ENCODE data around the gene SHROOM2.
"Not testable (repeated sequence)": the region's sequence is repeated elsewhere in the genome, so short reads cannot be mapped to it uniquely, and the experiment has no call there.

SHROOM2 gene

GRCh38 chrX:9765072-9765736, 21.0 kb upstream of the SHROOM2 start:
- in situ Hi-C loops (cut with MboI; ENCODE audit: low pct_unique_long_range_greater_than_20kb, low sequenced_read_pairs, unreplicated experiment): no loop called here
- TF ChIP-seq CTCF (IDR thresholded peaks at IDR 0.05; ENCODE audit: extremely low read depth, insufficient read depth, missing control alignments): no peak
- no peak for DNase-seq (ENCODE audit: low spot score)

- DNase-seq (ENCODE audit: low spot score): no peak
- in situ Hi-C loops (cut with MboI; ENCODE audit: low pct_unique_long_range_greater_than_20kb, low sequenced_read_pairs, unreplicated experiment): no loop called here
- no peak for TF ChIP-seq CTCF (IDR thresholded peaks at IDR 0.05; ENCODE audit: extremely low read depth, insufficient read depth, missing control alignments)
Measured at GRCh38 chrX:9765737-9766097, 20.5 kb upstream of the SHROOM2 start, which contains the start of gene GPR143. Gene GPR143, minus strand, starts transcription at chrX:9765847. Its CDS starts 30 bp downstream, at chrX:9765817.

- no peak for DNase-seq (ENCODE audit: low spot score)
- no peak for TF ChIP-seq CTCF (IDR thresholded peaks at IDR 0.05; ENCODE audit: extremely low read depth, insufficient read depth, missing control alignments)
- in situ Hi-C loops (cut with MboI; ENCODE audit: low pct_unique_long_range_greater_than_20kb, low sequenced_read_pairs, unreplicated experiment): no loop called here
Measured at GRCh38 chrX:9767375-9767774, 18.9 kb upstream of the SHROOM2 start.

GRCh38 chrX:9768321-9768839, 17.8 kb upstream of the SHROOM2 start:
- DNase-seq (ENCODE audit: low spot score); in situ Hi-C loops (cut with MboI; ENCODE audit: low pct_unique_long_range_greater_than_20kb, low sequenced_read_pairs, unreplicated experiment): not testable (repeated sequence)

GRCh38 chrX:9770319-9770718, 15.9 kb upstream of the SHROOM2 start:
- no peak for DNase-seq (ENCODE audit: low spot score)
- in situ Hi-C loops (cut with MboI; ENCODE audit: low pct_unique_long_range_greater_than_20kb, low sequenced_read_pairs, unreplicated experiment): no loop called here
- TF ChIP-seq CTCF (IDR thresholded peaks at IDR 0.05; ENCODE audit: extremely low read depth, insufficient read depth, missing control alignments): no peak

GRCh38 chrX:9772943-9773342, 13.3 kb upstream of the SHROOM2 start:
- TF ChIP-seq CTCF (IDR thresholded peaks at IDR 0.05; ENCODE audit: extremely low read depth, insufficient read depth, missing control alignments): no peak
- DNase-seq (ENCODE audit: low spot score): no peak
- in situ Hi-C loops (cut with MboI; ENCODE audit: low pct_unique_long_range_greater_than_20kb, low sequenced_read_pairs, unreplicated experiment): no loop called here

- in situ Hi-C loops (cut with MboI; ENCODE audit: low pct_unique_long_range_greater_than_20kb, low sequenced_read_pairs, unreplicated experiment): no loop called here
- TF ChIP-seq CTCF (IDR thresholded peaks at IDR 0.05; ENCODE audit: extremely low read depth, insufficient read depth, missing control alignments): no peak
- no peak for DNase-seq (ENCODE audit: low spot score)
Measured at GRCh38 chrX:9775930-9776329, 10.3 kb upstream of the SHROOM2 start.
